GM21515 (cell line): ENCODE results near the gene CDH23.

ENCODE experiments used
- ATAC-seq: cut with Tn5 transposase; IDR thresholded peaks from one replicate; pipeline ENCODE4 v1.9.1; 2021; ENCODE audit not compliant: unreplicated experiment

Gene CDH23

GRCh38 chr10:71480662-71481061, 83.9 kb downstream of the CDH23 start:
- no peak for ATAC-seq

- ATAC-seq: no peak
Observed at GRCh38 chr10:71481746-71482410, 85.2 kb downstream of the CDH23 start.

DNA sequence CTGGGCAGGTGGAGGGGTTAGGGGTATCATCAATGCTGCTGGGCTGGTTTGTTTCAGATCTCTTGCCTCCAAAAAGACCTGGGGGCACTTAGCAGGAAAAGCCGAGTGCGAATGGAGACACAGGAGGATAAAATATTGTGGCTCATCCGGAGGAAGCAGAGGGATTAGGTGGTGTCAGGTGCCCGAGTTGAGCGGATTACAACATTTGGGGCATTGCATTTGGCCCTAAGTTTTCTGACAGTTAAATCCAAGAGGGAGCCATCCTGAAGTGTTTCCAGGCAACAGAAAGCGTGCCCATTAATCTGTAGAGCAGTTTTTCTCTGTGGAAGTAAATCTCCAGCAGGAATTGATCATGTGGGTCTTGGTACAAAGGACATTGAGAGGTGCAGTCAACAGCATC, 85.9 kb downstream of the CDH23 start:
- no peak for ATAC-seq

- ATAC-seq: no peak
Observed at GRCh38 chr10:71483135-71483534, 86.4 kb downstream of the CDH23 start.

DNA sequence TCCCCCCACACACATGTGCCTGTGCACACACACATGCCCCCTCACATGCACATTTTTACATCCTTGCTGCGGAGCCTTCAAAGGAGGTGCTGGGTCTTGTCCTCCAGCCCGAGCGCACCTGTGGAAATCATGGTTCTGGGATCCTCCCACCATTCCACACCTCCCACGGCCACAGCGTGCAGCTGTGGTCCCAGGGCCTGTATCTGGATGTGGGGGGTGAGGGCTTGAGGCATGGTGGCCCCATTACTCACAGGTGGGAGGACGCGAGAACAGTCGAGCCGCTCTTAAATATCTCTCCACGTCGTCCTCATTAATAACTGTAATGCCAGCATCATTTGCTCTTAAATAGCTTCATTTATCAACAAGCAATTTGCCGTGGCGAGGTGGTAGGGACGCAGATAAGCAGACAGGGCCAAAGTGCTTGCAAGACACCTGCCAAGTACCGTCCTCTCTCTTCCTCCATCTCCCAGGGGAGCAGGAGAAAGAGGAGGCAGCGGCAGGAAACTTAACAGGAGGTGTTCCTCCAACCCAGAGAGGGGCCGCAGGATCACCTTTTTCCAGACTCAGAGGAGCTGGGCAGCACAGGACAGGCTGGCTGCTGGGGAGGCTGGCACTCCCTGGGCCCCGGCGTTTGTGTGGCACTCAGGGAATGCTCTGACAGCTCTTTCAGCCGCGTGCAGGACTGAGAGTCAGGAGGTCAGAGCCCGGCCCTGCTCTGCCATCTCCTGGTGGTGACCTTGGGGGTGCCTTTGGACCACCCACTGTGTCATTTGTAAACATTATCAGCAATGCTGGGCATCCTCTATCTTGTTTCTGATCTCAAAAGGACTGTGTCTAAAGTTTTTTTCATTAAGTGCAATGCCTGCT, 87.4 kb downstream of the CDH23 start:
- no peak for ATAC-seq

GRCh38 chr10:71486484-71487114, 89.9 kb downstream of the CDH23 start:
- no peak for ATAC-seq

DNA sequence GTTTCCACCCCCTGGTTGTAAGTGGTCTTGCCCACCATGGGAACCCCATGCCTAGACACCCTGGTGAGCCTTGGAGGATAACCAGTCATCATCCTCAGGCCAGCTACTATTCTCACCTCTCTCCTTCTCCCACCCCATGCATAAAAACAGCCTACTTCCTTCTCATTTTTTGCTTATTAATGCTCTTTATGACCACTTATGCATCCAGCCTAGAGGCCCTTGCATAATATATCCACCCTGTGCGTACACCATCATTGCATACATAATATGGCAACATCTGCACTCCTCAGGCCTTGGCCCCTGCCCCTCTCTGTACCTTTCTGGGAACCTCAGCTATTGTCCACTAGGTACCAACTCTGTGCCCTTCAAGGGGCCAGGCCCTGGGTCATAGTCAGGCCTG, 91.0 kb downstream of the CDH23 start:
- no peak for ATAC-seq

DNA sequence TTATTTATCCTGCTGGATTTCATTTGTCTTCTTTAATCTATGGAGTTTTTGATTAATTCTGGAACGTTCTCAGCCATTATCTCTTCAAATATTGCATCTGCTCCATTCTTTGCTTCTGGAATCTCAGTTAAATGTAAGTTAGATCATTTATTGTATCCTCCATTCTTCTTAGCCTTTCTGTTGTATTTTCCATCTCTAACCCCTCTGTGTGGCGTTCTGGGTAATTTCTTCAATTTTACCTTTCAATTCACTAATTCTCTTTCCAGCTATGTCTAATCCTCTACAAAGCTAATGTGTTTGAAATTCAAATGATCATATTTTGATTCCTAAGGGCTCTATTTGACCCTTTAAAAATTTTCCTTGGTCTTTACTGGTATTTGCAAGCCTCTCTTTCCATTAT, 92.4 kb downstream of the CDH23 start:
- no peak for ATAC-seq

DNA sequence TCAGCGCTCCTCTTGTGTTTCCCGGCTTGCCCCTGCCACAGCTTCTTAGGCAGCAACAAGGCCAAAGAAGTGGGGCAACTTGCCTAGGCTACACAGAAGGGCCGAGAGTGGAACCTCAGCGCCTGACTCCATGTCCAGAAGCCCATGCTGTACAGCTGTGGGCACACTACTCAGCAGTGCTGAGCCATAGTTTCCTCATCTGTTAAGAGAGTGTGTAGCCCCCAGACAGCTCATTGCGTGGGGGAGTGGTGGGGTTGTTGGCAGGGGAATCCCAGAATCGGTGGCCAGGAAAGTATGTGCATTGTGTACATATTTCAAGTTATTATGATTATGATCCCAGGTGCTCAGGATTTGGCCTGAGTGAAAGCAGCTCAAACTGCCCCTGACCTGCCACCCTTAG, 96.2 kb downstream of the CDH23 start:
- no peak for ATAC-seq

- no peak for ATAC-seq
Observed at GRCh38 chr10:71493741-71494140, 97.0 kb downstream of the CDH23 start.

GRCh38 chr10:71494476-71494875, 97.8 kb downstream of the CDH23 start:
- no peak for ATAC-seq

- no peak for ATAC-seq
Observed at GRCh38 chr10:71494980-71495381, 98.3 kb downstream of the CDH23 start.

- ATAC-seq: no peak
Observed at GRCh38 chr10:71496927-71497762, 100.4 kb downstream of the CDH23 start.

DNA sequence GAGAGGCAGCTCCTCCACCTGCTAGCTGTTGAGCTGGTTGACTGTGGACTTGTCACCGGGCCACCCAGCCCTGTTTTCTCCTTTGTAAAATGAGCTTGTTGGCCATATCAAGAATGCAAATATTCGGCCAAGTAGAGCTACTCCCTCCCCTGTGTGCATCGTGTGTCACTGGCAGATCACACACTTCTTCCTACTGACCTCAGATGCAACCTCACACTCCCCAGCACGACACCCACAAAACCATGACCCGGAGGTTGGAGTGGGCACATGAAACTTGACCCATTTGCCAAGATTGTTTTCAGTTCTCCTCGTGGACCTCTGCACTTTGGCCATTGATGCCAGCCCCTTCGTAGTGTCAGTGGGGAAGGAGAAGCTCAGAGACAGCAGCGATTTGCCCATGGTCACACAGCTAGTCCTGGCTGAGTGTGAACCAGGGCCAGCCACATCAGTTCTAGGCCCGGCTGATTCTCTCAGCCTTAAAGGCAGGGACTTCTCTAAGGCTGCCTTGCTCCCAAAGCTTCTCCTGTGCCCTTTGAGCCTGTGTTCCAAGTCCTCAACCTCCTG, 101.1 kb downstream of the CDH23 start:
- ATAC-seq: no peak

DNA sequence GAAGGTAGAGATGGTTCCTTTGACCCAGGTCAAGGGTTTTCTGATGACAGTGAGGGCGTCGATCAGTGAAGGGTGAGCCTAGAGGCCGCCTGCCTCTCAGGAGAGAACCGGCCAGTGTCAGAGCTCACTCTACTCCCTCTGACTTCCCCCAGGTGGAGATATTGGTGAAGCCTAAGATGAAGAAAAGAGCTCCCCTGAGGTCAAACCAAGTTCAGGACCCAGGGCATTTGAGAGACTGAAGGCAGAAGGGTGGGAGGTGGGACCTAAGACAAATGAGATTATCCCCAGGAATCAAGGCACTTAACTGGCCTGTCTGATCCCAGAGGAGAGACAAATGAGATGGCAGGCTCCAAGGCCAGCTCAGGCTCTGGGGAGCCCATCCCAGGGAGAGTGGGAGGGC, 104.7 kb downstream of the CDH23 start:
- no peak for ATAC-seq

- no peak for ATAC-seq
Observed at GRCh38 chr10:71502190-71502589, 105.5 kb downstream of the CDH23 start.

DNA sequence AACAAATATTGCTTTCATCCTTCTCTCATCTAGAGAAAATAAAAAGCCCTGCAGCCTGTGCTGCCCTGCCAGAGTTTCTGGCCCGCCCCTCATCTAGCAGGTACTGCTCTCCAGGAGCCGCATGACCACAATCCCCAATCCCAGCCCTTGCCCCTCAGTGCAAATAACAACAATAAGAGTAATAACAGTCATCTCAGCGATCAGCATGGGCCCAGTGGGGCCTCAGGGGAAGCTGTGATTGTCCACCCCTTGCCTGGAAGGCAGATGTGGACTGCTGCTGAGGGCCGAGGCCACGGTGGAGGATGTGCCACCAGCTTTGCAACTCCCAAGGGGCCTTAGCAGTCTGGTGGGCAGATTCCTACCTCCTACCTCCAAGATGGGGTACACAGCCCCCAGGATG, 106.1 kb downstream of the CDH23 start:
- no peak for ATAC-seq

- no peak for ATAC-seq
Observed at GRCh38 chr10:71504168-71504567, 107.4 kb downstream of the CDH23 start.

- ATAC-seq: no peak
Observed at GRCh38 chr10:71504570-71504969, 107.8 kb downstream of the CDH23 start.

DNA sequence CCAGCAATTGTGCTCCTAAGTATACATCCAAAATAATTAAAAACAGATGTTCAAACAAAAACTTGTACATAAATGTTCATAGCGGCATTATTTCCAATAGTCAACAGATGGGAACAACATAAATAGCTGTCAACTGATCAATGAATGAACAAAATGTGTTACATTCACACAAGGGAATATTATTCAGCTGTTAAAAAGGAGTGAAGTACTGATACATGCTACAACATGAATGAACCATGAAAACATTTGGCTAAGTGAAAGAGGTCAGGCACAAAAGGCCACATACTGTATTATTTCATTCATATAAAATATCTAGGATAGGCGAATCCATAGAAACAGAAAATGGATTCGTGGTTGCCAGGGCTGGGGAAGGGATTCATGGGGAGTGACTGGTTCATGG, 109.1 kb downstream of the CDH23 start:
- no peak for ATAC-seq

- no peak for ATAC-seq
Observed at GRCh38 chr10:71509444-71509843, 112.7 kb downstream of the CDH23 start.
